B cell (primary cell): ENCODE data around the gene RASA3. TPM values are rescaled to one million over a fixed set of nuclear protein-coding genes. Genes with fewer than 3 reads are reported as not detected.

ENCODE experiments used
- ATAC-seq: fragments of 200-7000 bp; cut with Tn5 transposase; one replicate; pipeline ENCODE4 v1.10.0; 2021; ENCODE audit warnings: low read depth, mild to moderate bottlenecking, moderate number of reproducible peaks, moderate library complexity
- CTCF ChIA-PET: fragments of 350-600 bp; sonication (Branson Sonifier 250); formaldehyde crosslinking; loops from one replicate; lab custom pipeline; 2021; ENCODE audit warnings: antibody characterized with exemption, inconsistent platforms; lab: Charles Lee
- POLR2A ChIA-PET: fragments of 350-600 bp; sonication (Branson Sonifier 250); formaldehyde crosslinking; loops from one replicate; lab custom pipeline; 2021; ENCODE audit warnings: antibody characterized with exemption; lab: Charles Lee
- DNase-seq: peaks from one replicate; pipeline ENCODE4 v3.0.0; 2013
- H2AFZ ChIP-seq: 2 replicates; pipeline ENCODE4 v1.6.1; 2012; ENCODE audit warnings: mild to moderate bottlenecking, low read depth, low read length; ENCODE audit not compliant: insufficient read depth, poor library complexity, severe bottlenecking
- H3K27ac ChIP-seq, 2 donors: 1 replicate in 1 of 2; 2 replicates in 1 of 2; pipeline ENCODE4 v1.5.1; 2012 to 2013; ENCODE audit warnings: low read length in 2 of 2, mild to moderate bottlenecking in 2 of 2, moderate library complexity in 1 of 2
- H3K27me3 ChIP-seq, 4 experiments: fragments of 200-600 bp in 1 of 4; sonication (generic) in 1 of 4; replicated peaks in 1 of 4; 1 replicate in 2 of 4; 2 replicates in 2 of 4; pipeline versions ENCODE4 v1.6.1 to v1.7.0; 2013 to 2016; ENCODE audit warnings: low read length in 3 of 4, mild to moderate bottlenecking in 2 of 4, mixed read lengths in 1 of 4, moderate library complexity in 1 of 4; ENCODE audit not compliant: insufficient read depth in 4 of 4, control insufficient read depth in 3 of 4; ENCODE audit errors: control extremely low read depth in 1 of 4
- H3K36me3 ChIP-seq, 2 experiments: replicated peaks in 1 of 2; 1 replicate in 1 of 2; 2 replicates in 1 of 2; pipeline versions ENCODE4 v1.6.1 to v1.7.1; 2013; ENCODE audit warnings: low read length in 1 of 2; ENCODE audit not compliant: insufficient read depth in 2 of 2, control insufficient read depth in 1 of 2; ENCODE audit errors: control extremely low read depth in 1 of 2, extremely low read depth in 1 of 2
- H3K4me1 ChIP-seq, 2 donors: fragments of 200-600 bp in 1 of 2; sonication (generic) in 1 of 2; 1 replicate in 1 of 2; 2 replicates in 1 of 2; pipeline versions ENCODE4 v1.5.1 to v1.6.1; 2013 to 2017; ENCODE audit warnings: low read length in 2 of 2; ENCODE audit not compliant: control insufficient read depth in 2 of 2, insufficient read depth in 2 of 2
- H3K4me2 ChIP-seq: replicated peaks from 2 replicates; pipeline ENCODE3; 2012; ENCODE audit warnings: mild to moderate bottlenecking, low read depth, low read length; ENCODE audit not compliant: poor library complexity, severe bottlenecking
- H3K4me3 ChIP-seq, 5 experiments: fragments of 200-600 bp in 1 of 5; sonication (generic) in 1 of 5; 1 replicate in 3 of 5; 2 replicates in 2 of 5; pipeline versions ENCODE4 v1.5.1 to v1.7.0; 2011 to 2016; ENCODE audit warnings: low read length in 4 of 5, mild to moderate bottlenecking in 4 of 5, low read depth in 2 of 5, control low read depth in 1 of 5, moderate library complexity in 1 of 5; ENCODE audit not compliant: insufficient read depth in 1 of 5; ENCODE audit errors: control extremely low read depth in 1 of 5, extremely low read depth in 1 of 5
- H3K79me2 ChIP-seq: fragments of 200-600 bp; sonication (generic); one replicate; pipeline ENCODE4 v1.6.0; 2016; ENCODE audit warnings: low read length; ENCODE audit not compliant: control insufficient read depth, insufficient read depth
- H3K9ac ChIP-seq: fragments of 200-600 bp; sonication (generic); 2 replicates; pipeline ENCODE4 v1.6.1; 2017; ENCODE audit warnings: mild to moderate bottlenecking, low read length, moderate library complexity
- H3K9me3 ChIP-seq, 3 donors: one replicate each; pipeline versions ENCODE4 v1.6.1 to v1.7.1; 2013; ENCODE audit warnings: low read length in 2 of 3; ENCODE audit not compliant: control insufficient read depth in 2 of 3, insufficient read depth in 1 of 3; ENCODE audit errors: control extremely low read depth in 1 of 3
- H4K20me1 ChIP-seq: 2 replicates; pipeline ENCODE4 v1.6.0; 2012; ENCODE audit warnings: mild to moderate bottlenecking, low read length; ENCODE audit not compliant: insufficient read depth, control insufficient read depth, poor library complexity, severe bottlenecking
- H3K27ac Mint-ChIP-seq: one replicate; pipeline ENCODE4 v1.8.0; 2021; ENCODE audit warnings: mixed read lengths
- H3K27me3 Mint-ChIP-seq: one replicate; pipeline ENCODE4 v1.8.0; 2021; ENCODE audit warnings: mixed read lengths
- H3K4me1 Mint-ChIP-seq: one replicate; pipeline ENCODE4 v1.8.0; 2021; ENCODE audit warnings: mixed read lengths
- H3K4me3 Mint-ChIP-seq: one replicate; pipeline ENCODE4 v1.8.0; 2021; ENCODE audit warnings: mixed read lengths
- H3K9me3 Mint-ChIP-seq: one replicate; pipeline ENCODE4 v1.8.0; 2022; ENCODE audit warnings: mixed read lengths; ENCODE audit not compliant: insufficient read depth
- EZH2 ChIP-seq: IDR thresholded peaks from 2 replicates; pipeline ENCODE4 v1.6.1; 2012; ENCODE audit warnings: borderline replicate concordance, low read depth, mild to moderate bottlenecking, moderate library complexity, low read length; ENCODE audit not compliant: insufficient read depth, poor library complexity, severe bottlenecking
- WGBS: methylation state at CpG from one replicate; pipeline ENCODE4 v1.1.5; 2013; ENCODE audit warnings: missing lambda C conversion rate; ENCODE audit not compliant: insufficient coverage; 5-methylcytosine and 5-hydroxymethylcytosine counted together
- intact Hi-C: fragments of 100-400 bp; cut with micrococcal nuclease; formaldehyde crosslinking; loops from one replicate; pipeline ENCODE4 v1.10.0; 2022
- polyA plus RNA-seq: library from polyadenylated mRNA; depleted of rRNA; stranded (reverse); fragments of >200 nt; gene quantifications from 2 replicates; pipeline ENCODE4 v1.2.3, GENCODE V29; 2012
- total RNA-seq, 2 donors: library from RNA; stranded (reverse); fragments of 120-200 nt in 1 of 2; gene quantifications; 1 replicate in 1 of 2; 2 replicates in 1 of 2; pipeline versions ENCODE4 v1.2.3 to v1.2.4, GENCODE V29; 2013 to 2022
- TF ChIP-seq, protein P1 (sequence below): fragments of 200-600 bp; IDR thresholded peaks from one replicate; pipeline ENCODE4 v1.8.0; 2022; ENCODE audit warnings: antibody characterized with exemption, mild to moderate bottlenecking

RASA3 gene
- total and polyA plus RNA-seq, 2 donors (not counting 1 experiment from before 2014, with no cell fraction given): 54.2 to 87.4 TPM

DNA sequence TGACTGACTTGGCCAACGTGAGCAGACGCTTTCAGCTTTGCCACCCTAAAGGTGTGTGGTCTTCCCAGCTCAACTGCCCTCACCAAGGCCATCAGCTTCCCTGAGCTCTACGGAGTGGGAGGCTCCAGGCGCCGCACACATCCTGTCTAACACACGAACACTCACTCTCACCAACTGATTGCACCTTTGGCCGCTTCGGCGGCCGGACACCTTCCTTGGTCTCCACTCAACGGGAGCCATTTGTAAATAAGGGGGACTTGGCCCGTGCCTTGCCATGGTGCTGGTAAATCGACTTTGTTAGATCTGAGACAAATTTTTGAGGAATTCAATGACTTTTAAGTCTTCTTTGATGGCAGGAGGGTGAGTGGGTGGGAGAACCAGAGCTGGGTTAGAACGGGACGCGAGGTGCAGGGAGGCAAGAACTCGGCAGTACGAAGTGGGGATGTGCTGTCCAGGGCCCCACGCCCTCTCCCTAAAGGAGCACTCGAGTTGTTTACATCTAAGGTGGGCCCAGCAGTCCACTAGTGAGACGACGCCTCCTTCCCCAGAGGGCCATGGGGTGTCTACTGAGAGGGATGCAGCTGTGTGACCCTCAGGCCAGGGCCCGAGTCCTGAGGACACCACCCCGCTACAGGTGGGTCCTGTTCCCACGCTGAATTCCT is 163.0 kb downstream of the RASA3 start:
- intact Hi-C loops: no loop called here
- H3K9me3 Mint-ChIP-seq: no peaks in the 10 kb centered on the region
- no peak overlapping the region for H3K9ac ChIP-seq
- 93% methylated on average over 14 of the region's 25 CpGs for WGBS
- no peak overlapping the region for H3K4me2 ChIP-seq
- H3K9me3 ChIP-seq: no peaks in the 10 kb centered on the region
- peaks cover 0 to 8% of the 10 kb centered on the region in 2 experiments for H3K36me3 ChIP-seq
- no peaks in the 10 kb centered on the region for H4K20me1 ChIP-seq
- no peak overlapping the region for H3K4me3 Mint-ChIP-seq
- no peaks in the 10 kb centered on the region for H3K79me2 ChIP-seq
- no peak overlapping the region for H3K27ac Mint-ChIP-seq
- no peak overlapping the region for H2AFZ ChIP-seq
- H3K27ac ChIP-seq: no peak overlapping the region
- no peak for TF ChIP-seq EZH2
- H3K27me3 Mint-ChIP-seq: no peaks in the 10 kb centered on the region
- no peaks in the 10 kb centered on the region for H3K4me1 ChIP-seq
- ATAC-seq: no peak
- DNase-seq: no peak
- no peaks in the 10 kb centered on the region for H3K4me1 Mint-ChIP-seq
- CTCF ChIA-PET: interaction anchor here (0.8 to 1.2 kb wide), 2 partner anchors 98 to 141 kb away, joined by 3 read pairs; no protein-coding TSS in a partner anchor
- no peaks in the 10 kb centered on the region for H3K27me3 ChIP-seq
- POLR2A ChIA-PET: no interaction called here
- no peak overlapping the region for H3K4me3 ChIP-seq

DNA sequence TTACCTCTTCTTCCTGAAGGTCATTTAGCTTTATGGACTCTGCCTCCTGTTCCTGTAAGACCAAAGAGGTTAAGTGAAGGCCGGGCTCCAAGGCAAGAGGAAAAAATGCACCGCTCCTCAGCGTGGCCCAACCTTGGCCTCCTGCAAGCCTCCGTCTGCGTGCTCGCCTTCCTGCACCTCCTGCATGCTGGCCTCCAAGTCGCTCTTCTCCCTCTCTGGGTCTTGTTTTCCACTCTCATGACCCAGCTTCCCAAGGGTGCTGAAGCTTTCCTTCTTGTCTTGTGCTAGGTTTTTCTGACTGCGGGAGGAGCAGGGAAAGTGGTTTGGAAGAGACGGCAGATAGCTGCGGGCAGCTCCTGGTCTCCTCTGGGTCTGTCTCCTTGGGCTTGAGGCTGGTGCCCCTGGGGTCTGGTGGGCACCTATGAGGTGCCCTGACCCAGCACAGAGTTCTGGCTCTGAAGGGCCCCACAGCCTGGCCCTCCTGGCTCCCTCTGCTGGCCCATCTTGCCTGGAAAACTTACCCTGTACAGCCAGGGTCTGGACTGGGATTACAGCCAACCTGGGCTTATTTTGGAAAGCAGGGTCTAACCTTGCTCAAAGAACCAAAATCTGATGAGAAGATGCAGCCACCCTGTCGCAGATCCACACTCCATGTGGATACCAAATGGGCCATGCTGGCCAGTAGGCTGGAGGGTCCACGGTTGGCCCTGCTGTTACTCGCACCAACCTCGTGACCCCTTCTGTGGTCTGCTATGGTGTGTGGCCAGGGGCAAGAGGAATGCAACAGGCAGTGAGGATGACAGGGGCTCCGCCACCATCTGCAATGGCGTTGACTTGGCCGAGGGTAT is 163.7 kb downstream of the RASA3 start:
- H3K27ac ChIP-seq: no peak overlapping the region
- intact Hi-C loops: no loop called here
- no peak for ATAC-seq
- H3K27me3 ChIP-seq: no peaks in the 10 kb centered on the region
- no peaks in the 10 kb centered on the region for H3K79me2 ChIP-seq
- no peaks in the 10 kb centered on the region for H3K9me3 Mint-ChIP-seq
- H3K36me3 ChIP-seq: peaks cover 0 to 7% of the 10 kb centered on the region in 2 experiments
- TF ChIP-seq EZH2: no peak
- TF ChIP-seq, protein P1, sequence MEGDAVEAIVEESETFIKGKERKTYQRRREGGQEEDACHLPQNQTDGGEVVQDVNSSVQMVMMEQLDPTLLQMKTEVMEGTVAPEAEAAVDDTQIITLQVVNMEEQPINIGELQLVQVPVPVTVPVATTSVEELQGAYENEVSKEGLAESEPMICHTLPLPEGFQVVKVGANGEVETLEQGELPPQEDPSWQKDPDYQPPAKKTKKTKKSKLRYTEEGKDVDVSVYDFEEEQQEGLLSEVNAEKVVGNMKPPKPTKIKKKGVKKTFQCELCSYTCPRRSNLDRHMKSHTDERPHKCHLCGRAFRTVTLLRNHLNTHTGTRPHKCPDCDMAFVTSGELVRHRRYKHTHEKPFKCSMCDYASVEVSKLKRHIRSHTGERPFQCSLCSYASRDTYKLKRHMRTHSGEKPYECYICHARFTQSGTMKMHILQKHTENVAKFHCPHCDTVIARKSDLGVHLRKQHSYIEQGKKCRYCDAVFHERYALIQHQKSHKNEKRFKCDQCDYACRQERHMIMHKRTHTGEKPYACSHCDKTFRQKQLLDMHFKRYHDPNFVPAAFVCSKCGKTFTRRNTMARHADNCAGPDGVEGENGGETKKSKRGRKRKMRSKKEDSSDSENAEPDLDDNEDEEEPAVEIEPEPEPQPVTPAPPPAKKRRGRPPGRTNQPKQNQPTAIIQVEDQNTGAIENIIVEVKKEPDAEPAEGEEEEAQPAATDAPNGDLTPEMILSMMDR: no peak
- H2AFZ ChIP-seq: no peak overlapping the region
- no peak overlapping the region for H3K4me3 ChIP-seq
- 97% methylated on average over 17 of the region's 17 CpGs for WGBS
- no peak overlapping the region for H3K9ac ChIP-seq
- no peak for DNase-seq
- H4K20me1 ChIP-seq: no peaks in the 10 kb centered on the region
- no peaks in the 10 kb centered on the region for H3K9me3 ChIP-seq
- ChIA-PET POLR2A (no interaction called here), CTCF (interaction anchor here (1.2 kb wide), 1 partner anchor 142 kb away, joined by 3 read pairs; no protein-coding TSS in a partner anchor)
- no peak overlapping the region for H3K4me2 ChIP-seq
- no peak overlapping the region for H3K27ac Mint-ChIP-seq
- H3K27me3 Mint-ChIP-seq: no peaks in the 10 kb centered on the region
- no peaks in the 10 kb centered on the region for H3K4me1 ChIP-seq
- no peaks in the 10 kb centered on the region for H3K4me1 Mint-ChIP-seq
- no peak overlapping the region for H3K4me3 Mint-ChIP-seq
